Measurements from ENCODE around the gene SLC25A20. TPM values are rescaled to one million over a fixed set of nuclear protein-coding genes. Genes with fewer than 3 reads are reported as not detected.

Gene SLC25A20
- total RNA-seq, 1 donor from 2014 or later, result 94.1 TPM

GRCh38 chr3:48859206-48859605 lies 39.5 kb downstream of the SLC25A20 start:
- Histone ChIP-seq H3K27me3 (ENCODE audit: low read depth) (no peaks in the 10 kb centered on the region), H3K9me3 (replicated peaks) (no peaks in the 10 kb centered on the region), H3K4me3 (no peak overlapping the region), H3K4me1 (no peaks in the 10 kb centered on the region), H3K27ac (replicated peaks) (no peak overlapping the region), H3K36me3 (peaks cover 72% of the 10 kb centered on the region)
- no peak for TF ChIP-seq CTCF (IDR thresholded peaks at IDR 0.05; ENCODE audit: borderline replicate concordance)
- DNase-seq, result no peak
- intact Hi-C loops (cut with micrococcal nuclease), result no loop called here

GRCh38 chr3:48858709-48859108 lies 40.0 kb downstream of the SLC25A20 start:
- no peak for DNase-seq
- no peaks in the 10 kb centered on the region for H3K27me3 ChIP-seq (ENCODE audit: low read depth)
- H3K4me3 ChIP-seq, result no peak overlapping the region
- peaks cover 3% of the 10 kb centered on the region for H3K4me1 ChIP-seq
- no peak overlapping the region for H3K27ac ChIP-seq (replicated peaks)
- TF ChIP-seq CTCF (IDR thresholded peaks at IDR 0.05; ENCODE audit: borderline replicate concordance), result no peak
- intact Hi-C loops (cut with micrococcal nuclease), result no loop called here
- no peaks in the 10 kb centered on the region for H3K9me3 ChIP-seq (replicated peaks)
- H3K36me3 ChIP-seq, result peaks cover 72% of the 10 kb centered on the region

- DNase-seq, result no peak
- intact Hi-C loops (cut with micrococcal nuclease), result no loop called here
- peaks cover 6% of the 10 kb centered on the region for H3K4me1 ChIP-seq
Observed at GRCh38 chr3:48857641-48858040, 41.0 kb downstream of the SLC25A20 start.

GRCh38 chr3:48856469-48856868 lies 42.2 kb downstream of the SLC25A20 start:
- no peak for DNase-seq
- Histone ChIP-seq H3K36me3 (peaks cover 65% of the 10 kb centered on the region), H3K4me3 (no peak overlapping the region), H3K9me3 (replicated peaks) (no peaks in the 10 kb centered on the region), H3K27ac (replicated peaks) (no peak overlapping the region), H3K27me3 (ENCODE audit: low read depth) (no peaks in the 10 kb centered on the region), H3K4me1 (peaks cover 6% of the 10 kb centered on the region)
- TF ChIP-seq CTCF (IDR thresholded peaks at IDR 0.05; ENCODE audit: borderline replicate concordance), result no peak
- intact Hi-C loops (cut with micrococcal nuclease), result no loop called here

More at GRCh38 chr3:48857641-48858040, 41.0 kb downstream of the SLC25A20 start:
- Histone ChIP-seq H3K27ac (replicated peaks) (no peak overlapping the region), H3K9me3 (replicated peaks) (no peaks in the 10 kb centered on the region), H3K27me3 (ENCODE audit: low read depth) (no peaks in the 10 kb centered on the region), H3K4me3 (no peak overlapping the region), H3K36me3 (peaks cover 75% of the 10 kb centered on the region)
- TF ChIP-seq CTCF (IDR thresholded peaks at IDR 0.05; ENCODE audit: borderline replicate concordance), result no peak

- no peak for TF ChIP-seq CTCF (IDR thresholded peaks at IDR 0.05; ENCODE audit: borderline replicate concordance)
- Histone ChIP-seq H3K36me3 (peaks cover 59% of the 10 kb centered on the region), H3K4me3 (no peak overlapping the region), H3K9me3 (replicated peaks) (no peaks in the 10 kb centered on the region), H3K27me3 (ENCODE audit: low read depth) (no peaks in the 10 kb centered on the region), H3K4me1 (peaks cover 6% of the 10 kb centered on the region), H3K27ac (replicated peaks) (no peak overlapping the region)
- intact Hi-C loops (cut with micrococcal nuclease), result no loop called here
- no peak for DNase-seq
Observed at GRCh38 chr3:48855681-48856447, 42.8 kb downstream of the SLC25A20 start.

Data from left ventricle myocardium inferior (tissue), 1 donor.